ENCODE measurements around the gene TNFRSF18.

GRCh38 chr1:1253314-1253713 is 46.9 kb upstream of the TNFRSF18 start:
- TF ChIP-seq POLR2A (IDR thresholded peaks at IDR 0.05; ENCODE audit: low read depth, low read length) (no peak), POLR2AphosphoS5 (IDR thresholded peaks at IDR 0.05; ENCODE audit: low read depth, low read length) (no peak), TAF1 (IDR thresholded peaks at IDR 0.05; ENCODE audit: borderline replicate concordance, low read depth, low read length) (no peak)

All from GM12892 (cell line).